Stimulated activated CD4-positive, alpha-beta T cell treated with anti-CD3 and anti-CD28 coated beads, Interleukin-4, amount 100 ng/mL, for 4 hours (primary cell): Measurements from ENCODE around the gene ZSWIM1.
A peak's percentile ranks its signal among the peaks of the same experiment; 100 is the strongest.
"Not testable (repeated sequence)": the region's sequence is repeated elsewhere in the genome, so short reads cannot be mapped to it uniquely, and the experiment has no call there.

Experiments
- DNase-seq, 2 experiments: peaks; one replicate each; pipeline ENCODE4 v3.0.0-alpha.2; 2020

Gene ZSWIM1

DNA sequence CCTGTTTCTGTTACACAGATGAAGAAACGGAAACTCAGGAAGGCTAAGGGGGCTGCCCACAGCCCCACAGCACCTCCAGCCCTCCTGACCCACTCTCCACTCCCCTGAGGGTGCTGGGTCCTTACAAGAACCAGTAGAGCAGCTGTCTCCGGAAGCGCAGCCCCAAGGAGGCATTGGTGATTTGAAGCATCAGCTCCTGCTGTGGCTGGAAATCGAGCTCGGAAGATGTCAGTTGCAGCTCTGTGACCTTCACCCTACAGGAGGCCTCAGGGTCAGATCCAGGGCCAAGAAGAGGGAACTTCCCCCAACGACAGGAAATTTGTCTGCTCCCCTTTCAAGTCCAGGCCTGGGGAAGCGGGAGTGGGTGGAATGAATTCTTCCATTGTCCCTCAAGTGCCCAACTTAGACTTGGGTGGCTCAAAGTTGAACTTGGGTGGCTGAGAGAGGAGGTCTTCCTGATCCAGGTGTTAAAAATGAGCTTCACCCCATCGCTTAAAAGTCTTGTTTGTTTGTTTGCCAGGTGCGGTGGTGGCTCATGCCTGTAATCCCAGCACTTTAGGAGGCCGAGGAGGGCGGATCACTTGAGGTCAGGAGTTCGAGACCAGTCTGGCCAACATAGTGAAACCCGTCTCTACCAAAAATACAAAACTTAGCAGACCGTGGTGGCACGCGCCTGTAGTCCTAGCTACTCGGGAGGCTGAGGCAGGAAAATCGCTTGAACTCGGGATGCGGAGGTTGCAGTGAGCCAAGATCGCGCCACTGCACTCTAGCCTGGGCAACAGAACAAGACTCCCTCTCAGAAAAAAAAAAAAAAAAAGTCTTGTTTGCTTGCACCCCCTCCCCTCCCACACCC is 29.0 kb downstream of the ZSWIM1 start:
- DNase-seq: no peak

GRCh38 chr20:45910670-45911485 is 29.9 kb downstream of the ZSWIM1 start:
- DNase-seq: peak; percentile 87 to 89

GRCh38 chr20:45911486-45912343 is 30.7 kb downstream of the ZSWIM1 start, which contains the start of gene PLTP:
Gene PLTP (minus strand): TSS chr20:45912155. CDS start chr20:45911452, 703 bp downstream.
- no peak for DNase-seq

DNA sequence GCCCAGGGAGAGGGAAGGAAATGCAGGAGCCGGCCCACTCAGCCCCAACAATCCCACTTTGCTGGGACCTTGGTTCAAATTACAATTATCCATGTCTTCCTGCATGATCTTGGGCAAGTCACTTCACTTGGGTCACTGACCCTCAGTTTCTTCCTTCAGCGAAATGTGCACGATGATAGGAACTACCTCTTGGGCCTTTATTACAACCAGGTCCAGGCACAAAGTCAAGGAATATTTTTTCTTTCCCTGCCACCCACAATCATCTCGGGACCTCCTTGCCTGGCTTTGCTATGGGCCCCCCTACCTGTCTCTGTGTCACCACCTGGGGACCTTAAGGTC is 31.3 kb downstream of the ZSWIM1 start:
- no peak for DNase-seq

DNA sequence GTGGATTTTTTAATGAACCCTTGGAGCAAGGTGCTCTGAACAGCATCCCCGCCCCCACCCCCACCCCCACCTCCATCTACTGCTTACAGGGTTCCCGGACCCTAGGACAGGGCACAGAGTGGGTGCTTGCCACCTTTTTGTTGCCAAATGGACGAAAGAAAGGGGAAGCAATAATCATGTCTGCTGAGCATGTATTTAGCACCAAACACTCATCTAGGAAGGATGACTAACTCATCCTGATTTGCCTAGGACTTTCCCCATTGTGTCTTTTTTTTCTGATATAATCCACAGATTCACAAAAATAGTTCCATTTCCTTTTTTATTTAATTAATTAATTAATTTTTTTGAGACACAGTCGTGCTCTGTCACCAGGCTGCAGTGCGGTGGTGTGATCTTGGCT is 32.1 kb downstream of the ZSWIM1 start:
- DNase-seq: no peak

DNA sequence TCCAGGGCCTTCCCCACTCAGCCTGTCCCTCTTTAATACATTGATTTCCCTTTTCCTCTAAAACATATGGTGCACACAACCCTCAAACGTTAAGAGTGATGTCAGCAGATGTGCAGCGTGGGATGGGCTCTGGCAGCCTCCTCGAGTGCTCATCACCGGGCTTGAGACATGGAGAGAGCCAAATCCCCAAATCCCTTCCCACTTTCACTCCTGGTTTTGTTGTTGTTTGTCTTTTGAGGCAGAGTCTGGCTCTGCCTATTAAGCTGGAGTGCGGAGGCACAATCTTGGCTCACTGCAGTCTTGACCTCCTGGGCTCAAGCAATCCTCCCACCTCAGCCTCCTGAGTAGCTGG is 36.7 kb downstream of the ZSWIM1 start:
- DNase-seq: no peak

GRCh38 chr20:45918182-45918737 is 37.2 kb downstream of the ZSWIM1 start:
- no peak for DNase-seq

GRCh38 chr20:45918779-45919537 is 37.9 kb downstream of the ZSWIM1 start:
- DNase-seq: no peak

DNA sequence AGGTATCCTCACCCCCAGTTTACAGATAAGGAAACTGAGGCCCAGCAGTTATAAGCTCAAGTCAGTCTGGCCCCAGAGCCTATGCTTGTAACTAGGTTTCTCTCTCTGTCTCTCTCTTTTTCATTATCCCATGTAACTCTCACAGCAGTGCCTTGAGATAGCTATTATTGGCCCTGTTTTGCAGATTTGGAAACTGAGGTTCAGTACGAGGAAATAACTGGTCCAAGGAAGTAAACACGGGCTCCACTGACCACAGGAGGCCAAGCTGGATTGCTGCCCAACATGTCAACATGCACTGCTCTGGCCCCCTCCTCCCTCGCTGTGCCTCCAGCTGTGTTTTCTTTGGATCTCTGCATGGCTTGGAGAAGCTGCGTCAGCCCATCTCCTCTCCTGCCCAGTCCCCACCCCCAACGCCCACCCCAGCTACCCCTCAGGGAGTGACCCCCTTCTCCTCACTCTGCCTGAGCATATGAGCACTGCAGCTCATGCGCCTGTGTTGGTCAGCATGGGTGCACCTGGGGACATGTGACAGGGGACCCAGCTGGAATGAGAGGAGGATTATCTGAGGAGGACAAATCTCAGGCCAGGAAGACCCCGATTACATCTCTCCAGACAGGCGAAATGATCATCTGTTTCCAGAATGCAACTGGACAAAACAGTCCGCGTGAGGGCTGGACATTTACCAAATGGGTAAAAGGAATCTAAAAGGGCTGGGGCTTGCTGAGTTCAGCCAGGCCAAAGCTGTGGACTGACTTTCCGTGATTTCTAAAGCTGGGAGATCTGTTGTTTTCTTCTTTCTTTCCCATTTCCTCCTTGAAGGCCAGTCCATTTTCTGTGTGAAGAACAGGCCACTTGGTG is 38.7 kb downstream of the ZSWIM1 start:
- no peak for DNase-seq

DNA sequence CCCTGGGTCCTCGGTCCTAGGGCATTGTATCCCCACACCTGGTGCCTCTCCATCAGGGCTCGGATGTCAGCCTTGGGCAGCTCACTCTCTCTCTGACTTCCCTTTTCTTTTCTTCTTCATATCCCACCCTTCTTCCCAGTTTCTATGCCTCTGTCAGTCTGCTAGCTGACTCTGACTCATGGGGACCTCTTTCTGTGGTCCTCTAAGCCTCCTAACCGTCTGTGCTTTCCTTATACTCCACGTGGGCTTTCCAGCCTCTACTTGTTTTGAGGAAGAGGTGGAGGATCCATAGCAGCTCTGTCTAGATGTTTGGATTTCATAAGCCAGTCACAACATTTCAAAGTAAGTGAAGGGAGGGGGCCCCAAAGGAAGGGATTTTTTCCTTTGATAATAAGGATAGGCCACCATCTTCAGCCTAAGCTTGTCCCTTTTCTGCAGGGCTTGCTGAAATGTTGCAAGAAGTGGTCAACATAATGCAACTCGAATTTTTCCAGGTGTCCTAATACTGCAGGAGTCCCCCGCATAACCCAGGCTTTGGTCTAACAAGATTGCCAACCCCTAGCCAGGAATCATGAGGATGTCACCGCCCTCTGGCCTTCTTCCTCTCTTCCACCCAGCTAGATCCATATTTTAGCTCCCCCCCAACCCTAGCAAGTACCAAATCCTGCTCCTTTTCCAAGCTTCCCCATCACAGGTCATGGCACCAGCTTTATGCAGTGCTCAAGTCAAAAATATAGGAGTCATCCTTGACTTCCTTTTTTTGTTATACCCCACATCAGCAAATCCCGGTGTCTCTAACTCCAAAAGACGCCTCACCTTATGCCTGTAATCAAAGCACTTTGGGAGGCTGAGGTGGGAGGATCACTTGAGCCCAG is 39.7 kb downstream of the ZSWIM1 start:
- DNase-seq: no peak

- no peak for DNase-seq
Observed at GRCh38 chr20:45921337-45922189, 40.5 kb downstream of the ZSWIM1 start.

DNA sequence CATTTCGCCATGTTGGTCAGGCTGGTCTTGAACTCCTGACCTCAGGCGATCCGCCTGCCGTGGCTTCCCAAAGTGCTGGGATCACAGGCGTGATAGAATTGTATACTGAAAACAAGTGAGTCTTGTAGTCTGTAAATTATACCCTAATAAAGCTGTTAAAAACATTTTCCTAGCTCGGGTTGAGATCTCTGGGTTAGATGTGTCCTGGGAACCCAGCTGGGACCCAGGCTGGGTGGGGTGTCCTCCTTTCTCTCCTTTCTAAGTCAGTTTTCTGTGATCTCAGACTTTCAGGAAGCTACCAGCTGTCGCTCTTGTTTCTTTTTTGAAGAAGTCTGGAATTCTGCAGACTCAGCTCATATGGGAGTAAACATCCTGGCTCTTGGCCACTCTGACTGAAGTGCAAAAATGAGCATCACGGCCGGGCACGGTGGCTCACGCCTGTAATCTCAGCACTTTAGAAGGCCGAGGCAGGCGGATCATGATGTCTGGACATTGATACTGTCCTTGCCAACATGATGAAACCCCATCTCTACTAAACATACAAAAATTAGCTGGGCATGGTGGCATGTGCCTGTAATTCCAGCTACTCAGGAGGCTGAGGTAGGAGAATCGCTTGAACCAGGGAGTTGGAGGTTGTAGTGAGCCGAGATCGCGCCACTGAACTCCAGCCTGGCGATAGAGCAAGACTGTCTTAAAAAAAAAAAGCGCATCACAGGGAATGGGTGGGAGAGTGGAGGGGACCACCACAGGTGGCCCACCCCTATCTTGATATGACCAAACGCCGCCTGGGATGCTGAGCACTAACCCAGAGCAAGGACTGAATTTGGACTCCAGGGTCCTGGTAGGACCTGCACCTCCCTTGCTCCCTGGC is 43.6 kb downstream of the ZSWIM1 start:
- no peak for DNase-seq

DNA sequence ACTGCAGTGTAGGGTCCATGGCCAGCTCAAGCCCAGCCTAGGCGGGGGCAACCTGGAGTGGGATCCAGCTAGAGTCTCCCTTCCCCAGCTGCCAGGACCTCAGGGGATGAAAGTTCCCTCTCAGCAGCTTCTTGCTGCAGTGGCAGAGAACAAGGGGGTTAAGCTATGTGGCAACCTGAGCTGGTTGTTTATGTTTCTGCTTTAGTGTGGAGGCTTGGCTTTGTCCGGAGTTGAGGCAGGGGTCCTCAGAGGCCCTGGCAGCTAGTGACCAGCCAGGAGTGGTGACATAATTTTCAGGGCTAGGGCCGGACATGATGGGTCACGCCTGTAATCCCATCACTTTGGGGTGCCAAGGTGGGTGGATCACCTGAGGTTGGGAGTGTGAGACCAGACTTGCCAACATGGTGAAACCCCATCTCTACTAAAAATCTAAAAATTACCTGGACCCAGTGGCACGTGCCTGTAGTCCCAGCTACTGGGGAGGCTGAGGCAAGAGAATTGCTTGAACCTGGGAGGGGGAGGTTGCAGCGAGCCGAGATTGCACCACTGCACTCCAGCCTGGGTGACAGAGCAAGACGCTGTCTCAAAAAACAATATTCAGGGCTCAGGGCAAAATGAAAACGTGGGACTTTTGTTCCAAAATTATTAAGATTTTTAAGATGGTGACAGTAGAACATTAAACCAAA is 44.9 kb downstream of the ZSWIM1 start:
- DNase-seq: no peak

DNA sequence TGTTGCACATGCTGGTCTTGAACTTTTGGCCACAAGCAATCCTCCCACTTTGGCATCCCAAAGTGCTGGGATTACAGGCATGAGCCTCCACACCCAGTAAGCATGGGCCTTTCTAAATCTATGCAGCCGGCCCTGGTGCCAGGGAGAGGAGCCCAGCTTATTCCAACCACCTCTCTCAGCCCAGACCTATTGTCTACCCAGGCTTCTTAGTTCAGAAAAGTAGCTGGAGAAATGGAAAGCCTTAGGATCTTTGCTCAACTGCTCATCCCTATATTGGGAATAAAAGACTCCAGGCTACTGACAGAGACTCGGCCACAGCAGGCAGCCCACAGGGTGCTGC is 45.7 kb downstream of the ZSWIM1 start:
- no peak for DNase-seq

GRCh38 chr20:45927071-45927878 is 46.2 kb downstream of the ZSWIM1 start:
- no peak for DNase-seq

DNA sequence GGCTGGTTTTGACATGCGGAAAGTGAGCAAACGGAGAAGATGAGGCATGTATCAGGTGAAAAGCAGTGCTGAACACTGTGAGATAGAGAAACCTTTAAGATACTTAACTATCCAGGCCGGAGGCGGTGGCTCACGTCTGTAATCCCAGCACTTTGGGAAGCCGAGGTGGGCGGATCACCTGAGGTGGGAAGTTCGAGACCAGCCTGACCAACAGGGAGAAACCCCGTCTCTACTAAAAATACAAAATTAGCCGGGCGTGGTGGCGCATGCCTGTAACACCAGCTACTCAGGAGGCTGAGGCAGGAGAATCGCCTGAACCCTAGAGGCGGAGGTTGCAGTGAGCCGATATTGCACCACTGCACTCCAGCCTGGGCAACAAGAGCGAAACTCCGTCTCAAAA is 50.7 kb downstream of the ZSWIM1 start:
- DNase-seq: not testable (repeated sequence)
